ENCODE data around the gene IL36G.

IL36G gene

DNA sequence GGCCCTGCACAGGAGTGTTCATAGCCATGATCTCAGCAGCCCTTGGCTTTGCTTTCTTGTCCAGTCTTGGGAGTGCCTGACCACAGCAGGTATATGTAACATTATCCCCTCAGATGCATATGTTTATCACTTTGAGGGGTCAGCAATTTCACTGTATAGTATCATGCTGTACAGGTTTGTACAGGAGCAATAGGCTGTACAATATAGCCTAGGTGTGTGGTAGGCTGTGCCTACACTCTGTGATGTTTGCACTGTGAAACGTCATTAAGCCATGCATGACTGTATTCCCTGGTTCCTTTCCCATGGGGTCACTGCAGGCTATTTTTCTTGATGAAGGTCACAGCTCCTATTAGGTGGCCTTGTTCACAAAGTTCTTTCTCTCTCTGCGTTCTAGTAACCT, 4.7 kb upstream of the IL36G start:
- no peak for DNase-seq

DNA sequence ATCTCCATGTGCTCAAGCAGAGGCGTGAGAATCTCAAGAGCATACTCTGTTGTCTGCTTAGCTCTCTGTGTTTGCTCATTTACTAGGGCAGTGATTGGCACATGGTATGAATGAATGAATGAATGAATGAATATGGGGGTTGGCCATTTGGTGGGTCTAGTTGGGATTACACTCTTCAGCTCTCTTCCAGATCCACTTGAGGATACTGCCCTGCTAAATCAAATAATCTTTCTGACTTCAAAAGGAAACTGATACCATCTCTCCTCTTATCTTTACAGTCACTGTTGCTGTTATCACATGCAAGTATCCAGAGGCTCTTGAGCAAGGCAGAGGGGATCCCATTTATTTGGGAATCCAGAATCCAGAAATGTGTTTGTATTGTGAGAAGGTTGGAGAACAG, 1.9 kb downstream of the IL36G start:
- no peak for DNase-seq

- no peak for DNase-seq
Measured at GRCh38 chr2:112980537-112980936, 2.7 kb downstream of the IL36G start.

GRCh38 chr2:112985090-112985489, 7.3 kb downstream of the IL36G start:
- no peak for DNase-seq

GRCh38 chr2:112989611-112990010, 11.8 kb downstream of the IL36G start:
- no peak for DNase-seq

DNA sequence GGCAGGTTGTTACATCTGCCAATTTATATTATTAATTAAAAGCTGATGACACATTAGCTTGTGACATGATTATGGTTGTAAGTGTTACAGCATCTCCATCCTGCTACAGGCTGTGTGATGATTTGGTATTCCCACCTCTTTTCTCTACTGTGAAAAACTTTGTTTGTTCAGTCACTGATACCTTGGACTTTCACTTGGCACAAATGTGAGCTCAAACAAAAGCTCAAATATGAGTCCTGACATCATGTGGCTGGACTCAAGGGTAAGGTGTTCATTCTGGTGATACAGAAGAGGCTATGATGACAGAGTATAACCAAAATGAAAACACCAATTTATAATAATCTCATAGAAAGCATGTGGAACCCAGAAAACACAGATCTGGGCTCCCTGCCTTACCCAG, 16.0 kb downstream of the IL36G start:
- no peak for DNase-seq

DNA sequence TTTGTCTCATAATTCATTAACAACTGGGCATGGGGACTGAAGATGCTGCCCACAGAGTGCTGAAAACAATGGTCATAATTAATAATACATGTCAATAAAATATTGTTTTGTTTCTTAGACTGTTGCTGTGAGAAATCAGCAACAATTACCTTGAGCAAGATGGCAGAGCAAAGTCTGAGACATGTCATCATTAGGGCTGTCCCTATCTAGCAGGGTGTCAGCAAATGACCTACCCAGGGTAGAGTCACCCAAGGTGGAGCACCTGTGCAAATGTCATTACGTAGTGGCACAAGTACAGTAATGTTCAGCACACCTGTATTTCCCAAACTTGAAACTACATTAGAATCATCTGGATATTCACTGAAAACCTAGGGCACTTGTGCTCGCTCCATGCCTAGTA, 16.8 kb downstream of the IL36G start:
- DNase-seq = no peak

GRCh38 chr2:112995346-112995920, 17.6 kb downstream of the IL36G start:
- DNase-seq = no peak

- DNase-seq = no peak
Measured at GRCh38 chr2:112996635-112997034, 18.8 kb downstream of the IL36G start.

DNA sequence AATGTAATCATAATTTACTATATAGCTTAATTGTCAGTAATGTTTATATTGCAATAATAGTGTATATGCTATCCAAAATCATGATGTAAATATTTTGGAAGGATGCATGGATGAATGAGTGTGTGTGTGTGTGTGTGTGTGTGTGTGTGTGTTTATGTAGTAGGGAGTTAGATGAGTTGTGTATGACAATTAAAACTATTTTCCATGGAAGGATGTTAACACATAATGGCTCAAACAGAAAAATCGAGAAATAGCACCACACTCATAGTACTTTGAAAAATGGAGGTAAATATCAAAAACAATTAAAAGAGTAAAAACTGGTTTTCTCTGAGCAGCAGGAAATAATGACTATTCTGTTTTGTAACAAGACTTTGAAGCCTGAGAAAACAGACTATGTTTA, 19.3 kb downstream of the IL36G start:
- DNase-seq = no peak

DNA sequence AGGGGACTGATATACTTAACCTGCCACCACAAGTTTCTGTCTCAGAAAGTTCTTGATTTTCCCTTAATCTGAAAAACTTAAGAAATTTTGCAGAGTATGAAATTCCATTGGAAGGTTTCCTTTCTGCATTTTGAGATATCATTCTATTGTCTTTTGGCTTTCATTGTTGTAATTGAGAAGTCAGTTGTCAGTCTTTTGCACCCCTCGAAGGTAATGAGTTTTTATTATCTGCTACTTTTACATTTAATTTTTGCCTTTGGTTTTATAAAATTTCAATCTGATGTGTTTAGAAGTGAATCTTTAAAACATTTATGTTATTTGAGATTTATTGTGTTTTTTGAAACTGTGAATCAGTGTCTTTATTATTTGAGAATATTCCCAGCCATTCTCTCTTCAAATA, 22.6 kb downstream of the IL36G start:
- DNase-seq = no peak

DNA sequence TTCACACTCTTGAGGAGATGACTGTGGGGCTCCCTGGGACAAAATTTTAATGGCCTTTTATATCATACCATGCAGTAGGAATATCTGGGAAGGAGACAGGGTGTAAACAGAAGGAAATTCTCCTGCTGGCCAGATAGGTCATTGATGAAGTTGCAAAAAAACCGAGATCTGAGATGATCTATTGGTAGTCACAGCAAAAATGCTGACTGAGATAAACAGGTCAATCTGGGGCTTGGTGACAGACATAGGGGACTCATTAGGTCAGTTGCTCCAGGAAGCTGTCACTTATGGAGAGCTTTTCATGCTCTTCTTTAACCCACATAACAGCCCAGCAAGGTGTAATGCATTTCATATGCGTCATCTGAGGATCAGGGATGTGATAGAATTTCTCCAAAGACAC, 24.9 kb downstream of the IL36G start:
- no peak for DNase-seq

DNA sequence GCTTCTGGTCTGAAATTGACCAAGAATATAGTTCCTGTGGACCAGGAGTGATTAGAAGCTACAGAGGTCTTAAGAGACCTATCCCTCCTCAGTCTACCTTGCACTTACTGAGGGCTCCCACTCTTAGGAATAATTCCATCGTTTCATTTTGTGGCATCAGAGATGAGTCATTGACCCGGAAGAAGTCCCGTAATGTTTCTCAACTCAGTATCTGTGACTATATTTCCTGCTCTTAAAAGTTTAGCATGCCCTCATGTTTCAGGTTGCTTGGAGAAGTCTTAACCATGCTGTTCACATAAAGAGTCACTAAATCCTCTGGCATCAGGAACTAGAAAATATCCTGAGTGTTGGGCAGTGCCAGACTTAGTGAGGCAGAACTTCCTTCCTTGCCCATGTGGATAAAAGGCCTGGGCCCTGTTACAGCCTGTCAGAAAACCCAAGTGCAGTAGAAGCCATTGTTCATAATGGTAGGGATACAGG, 27.3 kb downstream of the IL36G start, which contains the start of gene IL36A:
IL36A (plus strand) TSS at position 430 of the 480 bp plus-strand sequence. CDS start 413 bp downstream, outside the sequence.
- no peak for DNase-seq

- DNase-seq = no peak
Measured at GRCh38 chr2:113007250-113007649, 29.4 kb downstream of the IL36G start.

DNA sequence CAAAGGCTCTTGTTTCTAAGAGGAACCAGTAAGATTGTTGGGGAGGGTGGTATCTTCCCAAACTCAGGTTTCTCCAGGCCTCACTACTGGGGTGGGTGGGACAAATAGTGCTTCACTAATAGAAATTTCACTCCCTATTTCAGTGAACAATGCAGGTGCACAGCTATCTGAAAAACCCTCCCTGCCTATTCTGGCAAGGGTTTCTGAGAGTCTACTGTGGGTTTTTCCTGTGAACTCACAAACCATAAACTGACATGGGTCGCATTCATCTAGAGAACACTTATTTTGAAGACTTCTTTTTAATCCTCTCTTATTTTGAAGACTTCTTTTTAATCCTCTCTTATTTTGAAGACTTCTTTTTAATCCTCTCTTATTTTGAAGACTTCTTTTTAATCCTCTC, 31.8 kb downstream of the IL36G start:
- no peak for DNase-seq

GRCh38 chr2:113010088-113010487, 32.3 kb downstream of the IL36G start:
- DNase-seq = no peak

GRCh38 chr2:113011108-113011507, 33.3 kb downstream of the IL36G start:
- no peak for DNase-seq

DNA sequence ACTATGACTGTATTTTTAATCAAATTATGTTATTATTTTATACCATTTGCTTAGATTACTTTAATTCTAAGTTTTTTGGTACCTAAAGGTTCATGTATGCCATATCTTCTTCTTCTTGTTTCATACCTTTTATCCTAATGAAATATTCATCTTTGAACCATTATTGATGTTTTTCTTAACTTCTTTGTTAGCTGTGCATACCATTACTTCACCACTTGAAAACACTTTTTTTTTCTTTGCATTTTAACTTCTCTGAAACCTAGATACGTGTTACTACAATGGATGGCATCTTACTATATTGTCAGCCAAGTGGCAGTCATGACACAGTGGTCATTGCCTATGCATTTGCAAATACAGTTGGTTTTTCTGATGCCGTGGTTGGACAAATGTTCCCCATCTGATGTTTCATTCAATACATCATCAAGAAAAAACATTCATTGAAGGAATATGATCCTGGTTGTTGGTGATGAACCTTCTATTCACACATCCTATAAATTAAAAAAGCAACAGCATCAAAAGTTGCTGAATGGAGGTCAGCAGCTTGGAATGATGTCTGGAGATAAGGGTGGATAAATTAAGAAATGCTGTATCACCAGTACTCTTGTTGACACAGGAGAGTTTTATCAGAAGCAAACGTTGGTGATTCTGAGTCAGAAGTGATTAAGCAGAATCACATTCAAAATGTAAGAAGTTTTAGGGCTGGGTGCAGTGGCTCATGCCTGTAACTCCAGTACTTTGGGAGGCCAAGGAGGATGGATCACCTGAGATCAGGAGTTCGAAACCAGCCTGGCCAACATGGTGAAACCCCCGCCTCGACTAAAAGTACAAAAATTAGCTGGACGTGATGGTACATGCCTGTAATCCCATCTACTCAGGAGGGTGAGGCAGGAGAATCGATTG, 34.9 kb downstream of the IL36G start:
- no peak for DNase-seq

DNA sequence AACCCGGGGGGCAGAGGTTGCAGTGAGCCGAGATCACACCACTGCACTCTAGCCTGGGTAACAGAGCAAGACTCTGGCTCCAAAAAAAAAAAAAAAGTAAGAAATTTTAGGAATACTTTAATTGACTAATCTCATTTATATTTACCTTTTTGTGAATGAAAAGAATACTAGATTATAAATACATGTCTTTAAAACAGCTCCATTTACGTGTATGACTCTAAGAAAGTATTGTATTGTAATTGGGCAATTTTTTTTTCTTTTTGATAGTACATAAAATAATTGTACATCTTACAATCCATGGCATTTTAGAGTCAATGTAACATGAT, 35.5 kb downstream of the IL36G start:
- no peak for DNase-seq

GRCh38 chr2:113014067-113014466, 36.3 kb downstream of the IL36G start:
- DNase-seq = no peak

- no peak for DNase-seq
Measured at GRCh38 chr2:113015042-113015441, 37.2 kb downstream of the IL36G start.

DNA sequence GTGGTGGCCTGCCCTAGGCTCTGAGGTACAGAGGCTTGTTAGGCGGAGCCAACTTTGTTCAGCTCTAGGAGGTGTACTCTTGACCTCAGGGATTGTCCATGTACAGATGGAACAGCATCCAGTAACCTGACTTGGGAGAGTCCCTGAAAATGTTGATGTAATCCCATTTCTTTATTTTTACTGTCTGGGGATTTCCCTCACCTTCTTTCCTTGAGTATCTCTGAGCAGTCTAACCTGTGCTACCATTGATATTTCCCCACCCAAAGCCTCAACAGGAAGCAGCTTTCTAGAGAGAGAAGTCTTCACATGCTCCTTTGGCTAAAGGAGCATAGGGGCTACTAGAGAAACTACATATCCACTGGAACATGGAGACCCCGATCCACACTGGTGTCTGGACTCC, 37.8 kb downstream of the IL36G start:
- no peak for DNase-seq

DNA sequence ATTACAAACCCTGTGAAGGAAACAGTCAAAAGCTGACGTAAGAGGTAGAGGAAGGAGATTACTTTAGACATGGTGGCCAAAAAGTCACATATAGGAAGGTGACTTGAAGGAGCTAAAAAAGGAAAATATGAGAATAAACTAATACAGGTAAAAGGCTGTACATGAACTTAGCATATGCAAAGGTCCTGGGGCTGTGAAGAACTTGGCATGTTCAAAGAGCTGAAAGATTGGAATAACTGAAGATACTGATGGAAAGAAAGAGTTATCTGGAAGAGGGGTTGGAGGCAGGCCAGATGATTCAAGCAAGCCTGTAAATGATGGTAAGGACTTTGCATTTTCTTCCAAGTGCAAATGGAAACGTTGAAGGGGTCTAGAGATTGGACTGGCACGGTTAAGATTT, 40.7 kb downstream of the IL36G start:
- DNase-seq = no peak

GRCh38 chr2:113021312-113021711, 43.5 kb downstream of the IL36G start:
- DNase-seq = no peak

- no peak for DNase-seq
Measured at GRCh38 chr2:113024764-113025163, 47.0 kb downstream of the IL36G start.
